Fibroblast of lung (primary cell): Measurements from ENCODE around the gene VWA8. TPM values are rescaled to one million over a fixed set of nuclear protein-coding genes. Genes with fewer than 3 reads are reported as not detected.
A peak's percentile ranks its signal among the peaks of the same experiment; 100 is the strongest.

ENCODE experiments used
- DNase-seq, 2 donors: peaks; one replicate each; pipeline versions ENCODE4 v3.0.0 to v3.0.0-alpha.2; 2010; ENCODE audit warnings: low read depth in 2 of 2
- H2AFZ ChIP-seq: 2 replicates; pipeline ENCODE4 v1.5.1; 2012; ENCODE audit warnings: low read length, control low read depth, inconsistent platforms
- H3K27ac ChIP-seq: 2 replicates; pipeline ENCODE4 v1.5.1; 2011; ENCODE audit warnings: low read length, control low read depth; ENCODE audit not compliant: insufficient read depth
- H3K27me3 ChIP-seq: 2 replicates; pipeline ENCODE4 v1.5.1; 2011; ENCODE audit warnings: mild to moderate bottlenecking, low read length; ENCODE audit not compliant: control insufficient read depth, insufficient read depth
- H3K36me3 ChIP-seq: 2 replicates; pipeline ENCODE4 v1.5.1; 2011; ENCODE audit warnings: low read length; ENCODE audit not compliant: control insufficient read depth, insufficient read depth
- H3K4me1 ChIP-seq: 2 replicates; pipeline ENCODE4 v1.5.1; 2011; ENCODE audit warnings: low read length; ENCODE audit not compliant: control insufficient read depth, insufficient read depth; ENCODE audit errors: extremely low read depth
- H3K4me2 ChIP-seq: 2 replicates; pipeline ENCODE4 v1.5.1; 2011; ENCODE audit warnings: low read length, control low read depth; ENCODE audit not compliant: insufficient read depth; ENCODE audit errors: extremely low read depth
- H3K4me3 ChIP-seq, 4 experiments: fragments of 200-600 bp in 1 of 4; sonication (generic) in 1 of 4; replicated peaks in 1 of 4; 2 replicates each; pipeline ENCODE4 v1.5.1; 2011 to 2016; ENCODE audit warnings: low read length in 4 of 4, low read depth in 3 of 4, mild to moderate bottlenecking in 3 of 4, control low read depth in 2 of 4, inconsistent platforms in 1 of 4, mixed read lengths in 1 of 4; ENCODE audit not compliant: insufficient read depth in 1 of 4; ENCODE audit errors: control extremely low read depth in 1 of 4
- H3K79me2 ChIP-seq: 2 replicates; pipeline ENCODE4 v1.5.1; 2012; ENCODE audit warnings: mild to moderate bottlenecking, low read length, inconsistent platforms; ENCODE audit not compliant: control insufficient read depth, insufficient read depth
- H3K9ac ChIP-seq: 2 replicates; pipeline ENCODE4 v1.5.1; 2011; ENCODE audit warnings: mild to moderate bottlenecking, low read length, control low read depth; ENCODE audit not compliant: insufficient read depth
- H3K9me3 ChIP-seq: 2 replicates; pipeline ENCODE4 v1.5.1; 2012; ENCODE audit warnings: low read depth, low read length; ENCODE audit not compliant: control insufficient read depth, insufficient read depth
- H4K20me1 ChIP-seq: 2 replicates; pipeline ENCODE4 v1.5.1; 2011; ENCODE audit warnings: low read length; ENCODE audit not compliant: control insufficient read depth, insufficient read depth; ENCODE audit errors: extremely low read depth
- CTCF ChIP-seq, 2 donors: IDR thresholded peaks in 1 of 2; conservative IDR thresholded peaks in 1 of 2; 1 replicate in 1 of 2; 2 replicates in 1 of 2; pipeline ENCODE4 v1.5.1; 2011 to 2012; ENCODE audit warnings: low read length in 2 of 2, control low read depth in 1 of 2, inconsistent platforms in 1 of 2, low read depth in 1 of 2, mild to moderate bottlenecking in 1 of 2
- EZH2 ChIP-seq: IDR thresholded peaks from 2 replicates; pipeline ENCODE4 v1.5.1; 2012; ENCODE audit warnings: low read length, control low read depth, mild to moderate bottlenecking; ENCODE audit errors: missing control alignments
- polyA plus RNA-seq, 2 donors: library from polyadenylated mRNA; depleted of rRNA in 1 of 2; stranded (reverse) in 1 of 2; unstranded in 1 of 2; fragments of >200 nt; gene quantifications; 2 replicates each; pipeline ENCODE4 v1.2.1, GENCODE V29; 2011 to 2012; ENCODE audit warnings: missing spikeins in 1 of 2
- total RNA-seq: library from RNA; depleted of rRNA; stranded (reverse); fragments of >200 nt; gene quantifications from 2 replicates; pipeline ENCODE4 v1.2.1, GENCODE V29; 2014

VWA8 gene
- total and polyA plus RNA-seq, 2 donors (not counting 1 experiment from before 2014, with no cell fraction given) = 12.6 to 29.9 TPM

- H3K4me3 ChIP-seq = no peak overlapping the region
- H4K20me1 ChIP-seq = no peaks in the 10 kb centered on the region
- no peak overlapping the region for H3K4me2 ChIP-seq
- no peaks in the 10 kb centered on the region for H3K79me2 ChIP-seq
- H3K27ac ChIP-seq = no peak overlapping the region
- H2AFZ ChIP-seq = no peak overlapping the region
- TF ChIP-seq CTCF (conservative IDR thresholded peaks at IDR 0.05 in 1 of 2, IDR thresholded peaks at IDR 0.05 in 1 of 2; ENCODE audit: low read depth in 1 of 2, low read length in 2 of 2) (no peak), EZH2 (no peak)
- no peaks in the 10 kb centered on the region for H3K27me3 ChIP-seq
- DNase-seq = no peak
- H3K36me3 ChIP-seq = no peaks in the 10 kb centered on the region
- no peak overlapping the region for H3K9ac ChIP-seq
- H3K4me1 ChIP-seq = no peaks in the 10 kb centered on the region
- no peaks in the 10 kb centered on the region for H3K9me3 ChIP-seq
Measured at GRCh38 chr13:41970022-41970421, 9.1 kb upstream of the VWA8 start.

- H3K4me3 ChIP-seq = no peak overlapping the region
- no peak overlapping the region for H3K9ac ChIP-seq
- no peaks in the 10 kb centered on the region for H3K36me3 ChIP-seq
- no peaks in the 10 kb centered on the region for H3K9me3 ChIP-seq
- no peaks in the 10 kb centered on the region for H3K79me2 ChIP-seq
- no peaks in the 10 kb centered on the region for H3K4me1 ChIP-seq
- H4K20me1 ChIP-seq = no peaks in the 10 kb centered on the region
- no peak for DNase-seq
- no peak overlapping the region for H3K4me2 ChIP-seq
- no peak for TF ChIP-seq CTCF (conservative IDR thresholded peaks at IDR 0.05 in 1 of 2, IDR thresholded peaks at IDR 0.05 in 1 of 2; ENCODE audit: low read depth in 1 of 2, low read length in 2 of 2)
- TF ChIP-seq EZH2 = no peak
- H3K27ac ChIP-seq = no peak overlapping the region
- H2AFZ ChIP-seq = no peak overlapping the region
- H3K27me3 ChIP-seq = no peaks in the 10 kb centered on the region
Measured at GRCh38 chr13:41969072-41969471, 8.2 kb upstream of the VWA8 start.

- Histone ChIP-seq H3K9me3 (no peaks in the 10 kb centered on the region), H3K36me3 (no peaks in the 10 kb centered on the region), H3K79me2 (no peaks in the 10 kb centered on the region), H3K4me1 (no peaks in the 10 kb centered on the region), H3K27ac (no peak overlapping the region), H2AFZ (no peak overlapping the region), H4K20me1 (no peaks in the 10 kb centered on the region), H3K9ac (no peak overlapping the region), H3K4me3 (no peak overlapping the region), H3K27me3 (no peaks in the 10 kb centered on the region), H3K4me2 (no peak overlapping the region)
- peak in 1 of 2 donors; percentile 21 for DNase-seq
- TF ChIP-seq CTCF (conservative IDR thresholded peaks at IDR 0.05 in 1 of 2, IDR thresholded peaks at IDR 0.05 in 1 of 2; ENCODE audit: low read depth in 1 of 2, low read length in 2 of 2) (no peak), EZH2 (no peak)
Measured at GRCh38 chr13:41966671-41967070, 5.8 kb upstream of the VWA8 start.
